ENCODE results near the gene ITGAD. TPM values are rescaled to one million over a fixed set of nuclear protein-coding genes. Genes with fewer than 3 reads are reported as not detected.

ITGAD gene
- total RNA-seq, 1 donor from 2014 or later, result not detected

- no peaks in the 10 kb centered on the region for H3K36me3 ChIP-seq (ENCODE audit: control insufficient read depth, insufficient read depth, low read length)
- DNase-seq (ENCODE audit: low read depth), result no peak
- no peaks in the 10 kb centered on the region for H3K27me3 ChIP-seq (ENCODE audit: control insufficient read depth, insufficient read depth, low read length)
- H3K4me3 ChIP-seq (ENCODE audit: low read depth, low read length), result no peak overlapping the region
- no peak for TF ChIP-seq CTCF (IDR thresholded peaks at IDR 0.05; ENCODE audit: insufficient read depth, low read length, poor library complexity, severe bottlenecking)
Observed at GRCh38 chr16:31402687-31403086, 9.6 kb downstream of the ITGAD start.

- H3K27me3 ChIP-seq (ENCODE audit: control insufficient read depth, insufficient read depth, low read length), result no peaks in the 10 kb centered on the region
- H3K4me3 ChIP-seq (ENCODE audit: low read depth, low read length), result no peak overlapping the region
- H3K36me3 ChIP-seq (ENCODE audit: control insufficient read depth, insufficient read depth, low read length), result no peaks in the 10 kb centered on the region
- TF ChIP-seq CTCF (IDR thresholded peaks at IDR 0.05; ENCODE audit: insufficient read depth, low read length, poor library complexity, severe bottlenecking), result no peak
- no peak for DNase-seq (ENCODE audit: low read depth)
Observed at GRCh38 chr16:31403590-31404352, 10.6 kb downstream of the ITGAD start.

- no peak for DNase-seq (ENCODE audit: low read depth)
- Histone ChIP-seq H3K27me3 (ENCODE audit: control insufficient read depth, insufficient read depth, low read length) (no peaks in the 10 kb centered on the region), H3K4me3 (ENCODE audit: low read depth, low read length) (no peak overlapping the region), H3K36me3 (ENCODE audit: control insufficient read depth, insufficient read depth, low read length) (no peaks in the 10 kb centered on the region)
- TF ChIP-seq CTCF (IDR thresholded peaks at IDR 0.05; ENCODE audit: insufficient read depth, low read length, poor library complexity, severe bottlenecking), result no peak
Observed at GRCh38 chr16:31404353-31405064, 11.4 kb downstream of the ITGAD start.

- DNase-seq (ENCODE audit: low read depth), result no peak
- no peaks in the 10 kb centered on the region for H3K36me3 ChIP-seq (ENCODE audit: control insufficient read depth, insufficient read depth, low read length)
- no peak for TF ChIP-seq CTCF (IDR thresholded peaks at IDR 0.05; ENCODE audit: insufficient read depth, low read length, poor library complexity, severe bottlenecking)
- no peak overlapping the region for H3K4me3 ChIP-seq (ENCODE audit: low read depth, low read length)
- H3K27me3 ChIP-seq (ENCODE audit: control insufficient read depth, insufficient read depth, low read length), result no peaks in the 10 kb centered on the region
Observed at GRCh38 chr16:31407406-31407805, 14.3 kb downstream of the ITGAD start.

- TF ChIP-seq CTCF (IDR thresholded peaks at IDR 0.05; ENCODE audit: insufficient read depth, low read length, poor library complexity, severe bottlenecking), result no peak
- H3K4me3 ChIP-seq (ENCODE audit: low read depth, low read length), result no peak overlapping the region
- no peaks in the 10 kb centered on the region for H3K27me3 ChIP-seq (ENCODE audit: control insufficient read depth, insufficient read depth, low read length)
- no peak for DNase-seq (ENCODE audit: low read depth)
- H3K36me3 ChIP-seq (ENCODE audit: control insufficient read depth, insufficient read depth, low read length), result no peaks in the 10 kb centered on the region
Observed at GRCh38 chr16:31409433-31409832, 16.3 kb downstream of the ITGAD start.
